H1 (cell line): ENCODE results near the gene ZBP1.

Experiments
- CBX8 ChIP-seq: fragments of 300-800, 300-1000 bp; sonication (generic); IDR thresholded peaks from 2 replicates; pipeline ENCODE4 v1.7.1; 2016; ENCODE audit warnings: low read depth, low read length, borderline replicate concordance
- EZH2 ChIP-seq: fragments of 200-600 bp; sonication (generic); IDR thresholded peaks from 2 replicates; pipeline ENCODE4 v1.7.1; 2012; ENCODE audit warnings: low read depth, mild to moderate bottlenecking, moderate library complexity, low read length, inconsistent platforms; ENCODE audit not compliant: severe bottlenecking
- POLR2AphosphoS5 ChIP-seq: IDR thresholded peaks from 2 replicates; pipeline ENCODE4 v1.6.1; 2011; ENCODE audit warnings: low read depth, low read length
- RAD21 ChIP-seq, 2 experiments: IDR thresholded peaks in 1 of 2; conservative IDR thresholded peaks in 1 of 2; 2 replicates each; pipeline ENCODE4 v1.6.1; 2011; ENCODE audit warnings: low read depth in 2 of 2, low read length in 2 of 2, improper control_type of control experiment in 1 of 2, inconsistent platforms in 1 of 2, mild to moderate bottlenecking in 1 of 2, moderate library complexity in 1 of 2
- SP1 ChIP-seq: IDR thresholded peaks from 2 replicates; pipeline ENCODE4 v1.6.1; 2011; ENCODE audit warnings: low read depth, low read length
- SP4 ChIP-seq: IDR thresholded peaks from 2 replicates; pipeline ENCODE4 v1.6.1; 2012; ENCODE audit warnings: low read length, inconsistent platforms
- TF ChIP-seq, protein P1 (sequence below), 3 experiments: IDR thresholded peaks; 1 replicate in 2 of 3; 2 replicates in 1 of 3; pipeline versions ENCODE4 v1.5.1 to v1.6.1; 2011; ENCODE audit warnings: low read length in 3 of 3, mild to moderate bottlenecking in 3 of 3, inconsistent platforms in 2 of 3, low read depth in 1 of 3, moderate library complexity in 1 of 3; ENCODE audit not compliant: insufficient read depth in 1 of 3; ENCODE audit errors: control extremely low read depth in 1 of 3
- TF ChIP-seq, protein P2 (sequence below): fragments of 300-600 bp; sonication (generic); IDR thresholded peaks from 2 replicates; pipeline ENCODE4 v1.7.1; 2012; ENCODE audit warnings: low read length, moderate library complexity, mild to moderate bottlenecking, inconsistent platforms; ENCODE audit not compliant: insufficient replicate concordance

DNA sequence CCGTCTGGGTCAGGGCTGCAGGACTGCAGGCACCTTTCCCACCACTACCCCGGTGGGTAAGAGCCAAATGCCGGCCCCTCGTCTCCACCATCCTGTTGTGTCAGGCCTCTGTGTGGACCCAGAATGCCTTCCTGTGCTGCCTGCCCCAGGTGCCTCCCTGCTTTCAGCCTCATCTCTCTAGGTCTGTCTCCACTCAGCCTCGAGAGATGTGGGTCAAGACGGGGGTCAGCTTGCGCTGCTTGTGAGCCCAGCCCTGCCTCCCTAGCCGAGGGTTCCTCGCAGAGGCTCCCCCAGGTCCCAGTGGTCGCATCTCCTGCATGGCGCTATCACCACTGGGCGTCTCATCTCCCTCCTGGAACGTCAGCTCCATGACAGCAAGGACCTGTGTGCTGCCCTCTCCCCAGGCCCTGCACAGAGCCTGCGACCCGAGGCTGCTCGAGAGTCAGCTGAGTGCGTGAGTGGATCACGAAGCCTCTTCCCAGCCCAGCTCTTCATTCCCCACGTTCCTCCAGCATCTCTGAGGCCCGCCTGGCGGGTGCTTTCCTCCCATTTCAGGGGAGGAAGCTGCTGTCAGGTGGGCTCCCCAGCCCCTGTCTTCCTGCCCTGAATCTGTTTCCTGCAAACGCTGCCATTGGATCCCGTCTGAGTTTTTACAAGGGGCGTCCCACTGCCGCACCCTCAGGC is 38.7 kb upstream of the ZBP1 start:
- TF ChIP-seq, protein P1, sequence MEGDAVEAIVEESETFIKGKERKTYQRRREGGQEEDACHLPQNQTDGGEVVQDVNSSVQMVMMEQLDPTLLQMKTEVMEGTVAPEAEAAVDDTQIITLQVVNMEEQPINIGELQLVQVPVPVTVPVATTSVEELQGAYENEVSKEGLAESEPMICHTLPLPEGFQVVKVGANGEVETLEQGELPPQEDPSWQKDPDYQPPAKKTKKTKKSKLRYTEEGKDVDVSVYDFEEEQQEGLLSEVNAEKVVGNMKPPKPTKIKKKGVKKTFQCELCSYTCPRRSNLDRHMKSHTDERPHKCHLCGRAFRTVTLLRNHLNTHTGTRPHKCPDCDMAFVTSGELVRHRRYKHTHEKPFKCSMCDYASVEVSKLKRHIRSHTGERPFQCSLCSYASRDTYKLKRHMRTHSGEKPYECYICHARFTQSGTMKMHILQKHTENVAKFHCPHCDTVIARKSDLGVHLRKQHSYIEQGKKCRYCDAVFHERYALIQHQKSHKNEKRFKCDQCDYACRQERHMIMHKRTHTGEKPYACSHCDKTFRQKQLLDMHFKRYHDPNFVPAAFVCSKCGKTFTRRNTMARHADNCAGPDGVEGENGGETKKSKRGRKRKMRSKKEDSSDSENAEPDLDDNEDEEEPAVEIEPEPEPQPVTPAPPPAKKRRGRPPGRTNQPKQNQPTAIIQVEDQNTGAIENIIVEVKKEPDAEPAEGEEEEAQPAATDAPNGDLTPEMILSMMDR (IDR thresholded peaks at IDR 0.05; ENCODE audit: control extremely low read depth in 1 of 3, insufficient read depth in 1 of 3, low read depth in 1 of 3, low read length in 3 of 3) = no peak
- no peak for TF ChIP-seq RAD21 (IDR thresholded peaks at IDR 0.05 in 1 of 2, conservative IDR thresholded peaks at IDR 0.05 in 1 of 2; ENCODE audit: low read depth in 2 of 2, low read length in 2 of 2)
- no peak for TF ChIP-seq EZH2
- no peak for TF ChIP-seq SP4
- TF ChIP-seq SP1 = no peak
- no peak for TF ChIP-seq POLR2AphosphoS5
- TF ChIP-seq, protein P2, sequence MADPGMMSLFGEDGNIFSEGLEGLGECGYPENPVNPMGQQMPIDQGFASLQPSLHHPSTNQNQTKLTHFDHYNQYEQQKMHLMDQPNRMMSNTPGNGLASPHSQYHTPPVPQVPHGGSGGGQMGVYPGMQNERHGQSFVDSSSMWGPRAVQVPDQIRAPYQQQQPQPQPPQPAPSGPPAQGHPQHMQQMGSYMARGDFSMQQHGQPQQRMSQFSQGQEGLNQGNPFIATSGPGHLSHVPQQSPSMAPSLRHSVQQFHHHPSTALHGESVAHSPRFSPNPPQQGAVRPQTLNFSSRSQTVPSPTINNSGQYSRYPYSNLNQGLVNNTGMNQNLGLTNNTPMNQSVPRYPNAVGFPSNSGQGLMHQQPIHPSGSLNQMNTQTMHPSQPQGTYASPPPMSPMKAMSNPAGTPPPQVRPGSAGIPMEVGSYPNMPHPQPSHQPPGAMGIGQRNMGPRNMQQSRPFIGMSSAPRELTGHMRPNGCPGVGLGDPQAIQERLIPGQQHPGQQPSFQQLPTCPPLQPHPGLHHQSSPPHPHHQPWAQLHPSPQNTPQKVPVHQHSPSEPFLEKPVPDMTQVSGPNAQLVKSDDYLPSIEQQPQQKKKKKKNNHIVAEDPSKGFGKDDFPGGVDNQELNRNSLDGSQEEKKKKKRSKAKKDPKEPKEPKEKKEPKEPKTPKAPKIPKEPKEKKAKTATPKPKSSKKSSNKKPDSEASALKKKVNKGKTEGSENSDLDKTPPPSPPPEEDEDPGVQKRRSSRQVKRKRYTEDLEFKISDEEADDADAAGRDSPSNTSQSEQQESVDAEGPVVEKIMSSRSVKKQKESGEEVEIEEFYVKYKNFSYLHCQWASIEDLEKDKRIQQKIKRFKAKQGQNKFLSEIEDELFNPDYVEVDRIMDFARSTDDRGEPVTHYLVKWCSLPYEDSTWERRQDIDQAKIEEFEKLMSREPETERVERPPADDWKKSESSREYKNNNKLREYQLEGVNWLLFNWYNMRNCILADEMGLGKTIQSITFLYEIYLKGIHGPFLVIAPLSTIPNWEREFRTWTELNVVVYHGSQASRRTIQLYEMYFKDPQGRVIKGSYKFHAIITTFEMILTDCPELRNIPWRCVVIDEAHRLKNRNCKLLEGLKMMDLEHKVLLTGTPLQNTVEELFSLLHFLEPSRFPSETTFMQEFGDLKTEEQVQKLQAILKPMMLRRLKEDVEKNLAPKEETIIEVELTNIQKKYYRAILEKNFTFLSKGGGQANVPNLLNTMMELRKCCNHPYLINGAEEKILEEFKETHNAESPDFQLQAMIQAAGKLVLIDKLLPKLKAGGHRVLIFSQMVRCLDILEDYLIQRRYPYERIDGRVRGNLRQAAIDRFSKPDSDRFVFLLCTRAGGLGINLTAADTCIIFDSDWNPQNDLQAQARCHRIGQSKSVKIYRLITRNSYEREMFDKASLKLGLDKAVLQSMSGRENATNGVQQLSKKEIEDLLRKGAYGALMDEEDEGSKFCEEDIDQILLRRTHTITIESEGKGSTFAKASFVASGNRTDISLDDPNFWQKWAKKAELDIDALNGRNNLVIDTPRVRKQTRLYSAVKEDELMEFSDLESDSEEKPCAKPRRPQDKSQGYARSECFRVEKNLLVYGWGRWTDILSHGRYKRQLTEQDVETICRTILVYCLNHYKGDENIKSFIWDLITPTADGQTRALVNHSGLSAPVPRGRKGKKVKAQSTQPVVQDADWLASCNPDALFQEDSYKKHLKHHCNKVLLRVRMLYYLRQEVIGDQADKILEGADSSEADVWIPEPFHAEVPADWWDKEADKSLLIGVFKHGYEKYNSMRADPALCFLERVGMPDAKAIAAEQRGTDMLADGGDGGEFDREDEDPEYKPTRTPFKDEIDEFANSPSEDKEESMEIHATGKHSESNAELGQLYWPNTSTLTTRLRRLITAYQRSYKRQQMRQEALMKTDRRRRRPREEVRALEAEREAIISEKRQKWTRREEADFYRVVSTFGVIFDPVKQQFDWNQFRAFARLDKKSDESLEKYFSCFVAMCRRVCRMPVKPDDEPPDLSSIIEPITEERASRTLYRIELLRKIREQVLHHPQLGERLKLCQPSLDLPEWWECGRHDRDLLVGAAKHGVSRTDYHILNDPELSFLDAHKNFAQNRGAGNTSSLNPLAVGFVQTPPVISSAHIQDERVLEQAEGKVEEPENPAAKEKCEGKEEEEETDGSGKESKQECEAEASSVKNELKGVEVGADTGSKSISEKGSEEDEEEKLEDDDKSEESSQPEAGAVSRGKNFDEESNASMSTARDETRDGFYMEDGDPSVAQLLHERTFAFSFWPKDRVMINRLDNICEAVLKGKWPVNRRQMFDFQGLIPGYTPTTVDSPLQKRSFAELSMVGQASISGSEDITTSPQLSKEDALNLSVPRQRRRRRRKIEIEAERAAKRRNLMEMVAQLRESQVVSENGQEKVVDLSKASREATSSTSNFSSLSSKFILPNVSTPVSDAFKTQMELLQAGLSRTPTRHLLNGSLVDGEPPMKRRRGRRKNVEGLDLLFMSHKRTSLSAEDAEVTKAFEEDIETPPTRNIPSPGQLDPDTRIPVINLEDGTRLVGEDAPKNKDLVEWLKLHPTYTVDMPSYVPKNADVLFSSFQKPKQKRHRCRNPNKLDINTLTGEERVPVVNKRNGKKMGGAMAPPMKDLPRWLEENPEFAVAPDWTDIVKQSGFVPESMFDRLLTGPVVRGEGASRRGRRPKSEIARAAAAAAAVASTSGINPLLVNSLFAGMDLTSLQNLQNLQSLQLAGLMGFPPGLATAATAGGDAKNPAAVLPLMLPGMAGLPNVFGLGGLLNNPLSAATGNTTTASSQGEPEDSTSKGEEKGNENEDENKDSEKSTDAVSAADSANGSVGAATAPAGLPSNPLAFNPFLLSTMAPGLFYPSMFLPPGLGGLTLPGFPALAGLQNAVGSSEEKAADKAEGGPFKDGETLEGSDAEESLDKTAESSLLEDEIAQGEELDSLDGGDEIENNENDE = no peak
- TF ChIP-seq CBX8 = no peak
